Sigmoid colon (tissue), 7 donors: Measurements from ENCODE around the gene IPO8. TPM values are rescaled to one million over a fixed set of nuclear protein-coding genes. Genes with fewer than 3 reads are reported as not detected.
"Not testable (repeated sequence)": the region's sequence is repeated elsewhere in the genome, so short reads cannot be mapped to it uniquely, and the experiment has no call there.

Experiments used
- DNase-seq: peaks from one replicate; pipeline ENCODE4 v3.0.0-alpha.2; 2019
- H3K27ac ChIP-seq, 4 donors: fragments of 200-600 bp; sonication (generic); one replicate each; pipeline ENCODE4 v1.5.1; 2016 to 2019; ENCODE audit warnings: mild to moderate bottlenecking in 1 of 4
- H3K27me3 ChIP-seq, 3 donors: fragments of 200-600 bp; sonication (generic); one replicate each; pipeline ENCODE4 v1.5.1; 2019; ENCODE audit warnings: mild to moderate bottlenecking in 1 of 3
- H3K36me3 ChIP-seq, 4 donors: fragments of 200-600 bp; sonication (generic); one replicate each; pipeline ENCODE4 v1.5.1; 2016 to 2019
- H3K4me1 ChIP-seq, 4 donors: fragments of 200-600 bp; sonication (generic); one replicate each; pipeline ENCODE4 v1.5.1; 2017 to 2019
- H3K4me3 ChIP-seq, 4 donors: fragments of 200-600 bp; sonication (generic); one replicate each; pipeline ENCODE4 v1.5.1; 2017 to 2019; ENCODE audit warnings: mild to moderate bottlenecking in 2 of 4, moderate library complexity in 1 of 4
- H3K9me3 ChIP-seq, 4 donors: fragments of 200-600 bp in 3 of 4; sonication (generic) in 3 of 4; one replicate each; pipeline versions ENCODE4 v1.5.1 to v1.6.1; 2013 to 2019
- EP300 ChIP-seq, 4 donors: sonication (generic); formaldehyde crosslinking; IDR thresholded peaks; one replicate each; pipeline ENCODE4 v1.6.1; 2017; ENCODE audit warnings: antibody characterized with exemption in 4 of 4
- POLR2A ChIP-seq, 2 donors: fragments of 450-650 bp; IDR thresholded peaks; one replicate each; pipeline ENCODE4 v1.6.1; 2016; ENCODE audit warnings: antibody characterized with exemption in 2 of 2, mild to moderate bottlenecking in 2 of 2, moderate library complexity in 2 of 2
- POLR2AphosphoS5 ChIP-seq, 4 donors: sonication (generic); formaldehyde crosslinking; IDR thresholded peaks; one replicate each; pipeline ENCODE4 v1.6.1; 2017; ENCODE audit warnings: antibody characterized with exemption in 4 of 4
- WGBS, 2 donors: extraction: QIAGEN DNeasy Blood & Tissue Kit; methylation state at CpG; one replicate each; pipeline ENCODE4 v1.1.7; 2013; 5-methylcytosine and 5-hydroxymethylcytosine counted together
- intact Hi-C: fragments of 100-400 bp; cut with DNase I; formaldehyde crosslinking; loops from one replicate; pipeline ENCODE4 v1.15.1; 2023
- polyA plus RNA-seq, 3 donors: library from polyadenylated mRNA; stranded (reverse); fragments of 200-250 nt; gene quantifications; one replicate each; pipeline ENCODE4 v1.2.3, GENCODE V29; 2013
- total RNA-seq, 4 donors: library from RNA; depleted of rRNA; stranded (reverse); fragments of >200 nt; gene quantifications; one replicate each; pipeline ENCODE4 v1.1.0, GENCODE V29; 2016
- TF ChIP-seq, protein P1 (sequence below), 4 experiments: fragments of 450-650 bp in 3 of 4; fragments of 200-600 bp in 1 of 4; IDR thresholded peaks; one replicate each; pipeline ENCODE4 v1.5.1; 2016 to 2019; ENCODE audit warnings: antibody characterized with exemption in 4 of 4, mild to moderate bottlenecking in 3 of 4, moderate library complexity in 2 of 4
- donor health status: healthy with polysubstance abuse.
- donor health status: Bipolar disorder and iron deficiency.
- donor health status: healthy.

Gene IPO8
- total and polyA plus RNA-seq, 7 donors: 20.1 to 61.2 (median 32.8) TPM

GRCh38 chr12:30594509-30594908 is 101.2 kb downstream of the IPO8 start:
- Histone ChIP-seq H3K4me1 (no peaks in the 10 kb centered on the region), H3K4me3 (no peak overlapping the region), H3K9me3 (no peaks in the 10 kb centered on the region), H3K27me3 (no peaks in the 10 kb centered on the region), H3K36me3 (no peaks in the 10 kb centered on the region), H3K27ac (no peak overlapping the region)
- TF ChIP-seq POLR2AphosphoS5 (IDR thresholded peaks at IDR 0.05) (no peak), EP300 (IDR thresholded peaks at IDR 0.05) (no peak), POLR2A (IDR thresholded peaks at IDR 0.05) (no peak)
- TF ChIP-seq, protein P1, sequence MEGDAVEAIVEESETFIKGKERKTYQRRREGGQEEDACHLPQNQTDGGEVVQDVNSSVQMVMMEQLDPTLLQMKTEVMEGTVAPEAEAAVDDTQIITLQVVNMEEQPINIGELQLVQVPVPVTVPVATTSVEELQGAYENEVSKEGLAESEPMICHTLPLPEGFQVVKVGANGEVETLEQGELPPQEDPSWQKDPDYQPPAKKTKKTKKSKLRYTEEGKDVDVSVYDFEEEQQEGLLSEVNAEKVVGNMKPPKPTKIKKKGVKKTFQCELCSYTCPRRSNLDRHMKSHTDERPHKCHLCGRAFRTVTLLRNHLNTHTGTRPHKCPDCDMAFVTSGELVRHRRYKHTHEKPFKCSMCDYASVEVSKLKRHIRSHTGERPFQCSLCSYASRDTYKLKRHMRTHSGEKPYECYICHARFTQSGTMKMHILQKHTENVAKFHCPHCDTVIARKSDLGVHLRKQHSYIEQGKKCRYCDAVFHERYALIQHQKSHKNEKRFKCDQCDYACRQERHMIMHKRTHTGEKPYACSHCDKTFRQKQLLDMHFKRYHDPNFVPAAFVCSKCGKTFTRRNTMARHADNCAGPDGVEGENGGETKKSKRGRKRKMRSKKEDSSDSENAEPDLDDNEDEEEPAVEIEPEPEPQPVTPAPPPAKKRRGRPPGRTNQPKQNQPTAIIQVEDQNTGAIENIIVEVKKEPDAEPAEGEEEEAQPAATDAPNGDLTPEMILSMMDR (IDR thresholded peaks at IDR 0.05): no peak
- no peak for DNase-seq
- intact Hi-C loops: no loop called here
- WGBS, 2 donors: 86 to 89% methylated on average over 1 of the region's 1 CpG

DNA sequence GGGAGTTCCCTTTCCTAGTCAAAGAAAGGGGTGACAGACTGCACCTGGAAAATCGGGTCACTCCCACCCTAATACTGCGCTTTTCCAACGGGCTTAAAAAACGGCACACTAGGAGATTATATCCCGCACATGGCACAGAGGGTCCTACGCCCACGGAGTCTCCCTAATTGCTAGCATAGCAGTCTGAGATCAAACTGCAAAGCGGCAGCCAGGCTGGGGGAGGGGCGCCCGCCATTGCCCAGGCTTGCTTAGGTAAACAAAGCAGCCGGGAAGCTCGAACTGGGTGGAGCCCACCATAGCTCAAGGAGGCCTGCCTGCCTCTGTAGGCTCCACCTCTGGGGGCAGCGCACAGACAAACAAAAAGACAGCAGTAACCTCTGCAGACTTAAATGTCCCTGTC is 107.1 kb downstream of the IPO8 start:
- DNase-seq, H3K4me3 ChIP-seq, H3K27ac ChIP-seq, H3K36me3 ChIP-seq, intact Hi-C loops, H3K27me3 ChIP-seq, H3K9me3 ChIP-seq, H3K4me1 ChIP-seq: not testable (repeated sequence)
- WGBS, 2 donors: 81 to 82% methylated on average over 13 of the region's 13 CpGs

- H3K4me1 ChIP-seq: no peaks in the 10 kb centered on the region
- no peak overlapping the region for H3K27ac ChIP-seq
- 96 to 97% methylated on average over 1 of the region's 1 CpG for WGBS, 2 donors
- intact Hi-C loops: no loop called here
- TF ChIP-seq, protein P1 (IDR thresholded peaks at IDR 0.05): no peak
- TF ChIP-seq POLR2A (IDR thresholded peaks at IDR 0.05): no peak
- H3K27me3 ChIP-seq: no peaks in the 10 kb centered on the region
- DNase-seq: no peak
- peaks cover 0 to 3% (median 0%) of the 10 kb centered on the region in 4 donors for H3K9me3 ChIP-seq
- no peak overlapping the region for H3K4me3 ChIP-seq
- no peaks in the 10 kb centered on the region for H3K36me3 ChIP-seq
Observed at GRCh38 chr12:30587782-30588181, 107.9 kb downstream of the IPO8 start.

- H3K27me3 ChIP-seq: no peaks in the 10 kb centered on the region
- no peak for DNase-seq
- intact Hi-C loops: no loop called here
- TF ChIP-seq POLR2AphosphoS5 (IDR thresholded peaks at IDR 0.05) (no peak), POLR2A (IDR thresholded peaks at IDR 0.05) (no peak), EP300 (IDR thresholded peaks at IDR 0.05) (no peak)
- TF ChIP-seq, protein P1 (IDR thresholded peaks at IDR 0.05): no peak
- H3K27ac ChIP-seq: no peak overlapping the region
- peaks cover 0 to 3% (median 0%) of the 10 kb centered on the region in 4 donors for H3K9me3 ChIP-seq
- H3K4me3 ChIP-seq: no peak overlapping the region
- 80% methylated on average over 2 of the region's 2 CpGs for WGBS, 2 donors
- no peaks in the 10 kb centered on the region for H3K4me1 ChIP-seq
- H3K36me3 ChIP-seq: no peaks in the 10 kb centered on the region
Observed at GRCh38 chr12:30585877-30586276, 109.8 kb downstream of the IPO8 start.

DNA sequence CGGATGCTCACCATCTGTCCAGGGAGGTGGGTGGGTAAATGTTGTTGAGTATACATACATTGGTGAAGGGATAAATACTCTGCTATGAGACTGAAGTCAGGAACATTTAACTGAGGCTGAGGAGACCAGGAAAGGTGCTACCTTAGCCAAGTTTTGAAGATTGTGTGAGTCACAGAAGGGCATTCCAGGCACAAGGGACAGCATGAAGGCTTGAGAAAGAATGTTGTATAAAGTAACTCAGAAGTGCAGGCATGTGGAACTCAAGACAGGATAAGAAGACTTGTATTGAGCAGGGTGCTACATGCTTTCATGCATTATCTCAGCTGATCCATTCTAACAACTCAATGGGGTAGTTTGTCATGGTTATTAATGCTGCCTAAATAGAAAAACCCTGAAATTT is 112.7 kb downstream of the IPO8 start:
- Histone ChIP-seq H3K36me3 (no peaks in the 10 kb centered on the region), H3K4me1 (no peaks in the 10 kb centered on the region), H3K4me3 (no peak overlapping the region), H3K9me3 (peaks cover 0 to 3% (median 0%) of the 10 kb centered on the region in 4 donors), H3K27me3 (no peaks in the 10 kb centered on the region), H3K27ac (no peak overlapping the region)
- WGBS, 2 donors: 89 to 96% methylated on average over 1 of the region's 1 CpG
- DNase-seq: no peak
- TF ChIP-seq EP300 (IDR thresholded peaks at IDR 0.05) (no peak), POLR2A (IDR thresholded peaks at IDR 0.05) (no peak), POLR2AphosphoS5 (IDR thresholded peaks at IDR 0.05) (no peak)
- TF ChIP-seq, protein P1 (IDR thresholded peaks at IDR 0.05): no peak
- intact Hi-C loops: no loop called here
